ENCODE measurements around the gene ROBO4. TPM values are rescaled to one million over a fixed set of nuclear protein-coding genes. Genes with fewer than 3 reads are reported as not detected.

The ROBO4 gene
- total RNA-seq, 2 donors from 2014 or later, result 8.5 to 18.8 TPM

DNA sequence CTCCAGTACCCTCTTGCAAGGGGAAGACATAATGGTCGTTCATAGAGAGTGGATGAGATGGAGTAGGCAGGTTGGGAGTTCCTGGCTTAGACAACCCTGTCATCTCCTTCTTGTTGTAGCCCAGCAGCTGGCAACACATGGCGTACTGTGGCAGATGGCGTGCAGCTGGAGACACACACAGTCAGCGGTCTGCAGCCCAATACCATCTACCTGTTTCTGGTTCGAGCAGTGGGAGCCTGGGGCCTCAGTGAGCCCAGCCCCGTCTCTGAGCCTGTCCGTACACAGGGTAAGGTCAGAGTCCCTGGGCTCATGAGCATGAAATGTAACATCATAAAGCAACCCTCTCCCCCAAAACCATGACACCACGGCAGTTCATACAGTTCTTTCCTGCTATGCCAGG lies 23.7 kb downstream of the ROBO4 start:
- Histone ChIP-seq H3K9me3 (no peaks in the 10 kb centered on the region), H3K4me1 (ENCODE audit: control insufficient read depth in 1 of 2, low read depth in 2 of 2) (peaks cover 0 to 17% of the 10 kb centered on the region in 2 donors), H3K27me3 (replicated peaks; ENCODE audit: insufficient read depth) (no peaks in the 10 kb centered on the region), H3K27ac (no peak overlapping the region), H3K4me3 (no peak overlapping the region), H3K36me3 (no peaks in the 10 kb centered on the region)
- DNase-seq (ENCODE audit: low spot score), result no peak
- ATAC-seq (ENCODE audit: insufficient number of reproducible peaks, low FRiP score, low read depth), result no peak
- TF ChIP-seq, protein P1, sequence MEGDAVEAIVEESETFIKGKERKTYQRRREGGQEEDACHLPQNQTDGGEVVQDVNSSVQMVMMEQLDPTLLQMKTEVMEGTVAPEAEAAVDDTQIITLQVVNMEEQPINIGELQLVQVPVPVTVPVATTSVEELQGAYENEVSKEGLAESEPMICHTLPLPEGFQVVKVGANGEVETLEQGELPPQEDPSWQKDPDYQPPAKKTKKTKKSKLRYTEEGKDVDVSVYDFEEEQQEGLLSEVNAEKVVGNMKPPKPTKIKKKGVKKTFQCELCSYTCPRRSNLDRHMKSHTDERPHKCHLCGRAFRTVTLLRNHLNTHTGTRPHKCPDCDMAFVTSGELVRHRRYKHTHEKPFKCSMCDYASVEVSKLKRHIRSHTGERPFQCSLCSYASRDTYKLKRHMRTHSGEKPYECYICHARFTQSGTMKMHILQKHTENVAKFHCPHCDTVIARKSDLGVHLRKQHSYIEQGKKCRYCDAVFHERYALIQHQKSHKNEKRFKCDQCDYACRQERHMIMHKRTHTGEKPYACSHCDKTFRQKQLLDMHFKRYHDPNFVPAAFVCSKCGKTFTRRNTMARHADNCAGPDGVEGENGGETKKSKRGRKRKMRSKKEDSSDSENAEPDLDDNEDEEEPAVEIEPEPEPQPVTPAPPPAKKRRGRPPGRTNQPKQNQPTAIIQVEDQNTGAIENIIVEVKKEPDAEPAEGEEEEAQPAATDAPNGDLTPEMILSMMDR (IDR thresholded peaks at IDR 0.05), result no peak

DNA sequence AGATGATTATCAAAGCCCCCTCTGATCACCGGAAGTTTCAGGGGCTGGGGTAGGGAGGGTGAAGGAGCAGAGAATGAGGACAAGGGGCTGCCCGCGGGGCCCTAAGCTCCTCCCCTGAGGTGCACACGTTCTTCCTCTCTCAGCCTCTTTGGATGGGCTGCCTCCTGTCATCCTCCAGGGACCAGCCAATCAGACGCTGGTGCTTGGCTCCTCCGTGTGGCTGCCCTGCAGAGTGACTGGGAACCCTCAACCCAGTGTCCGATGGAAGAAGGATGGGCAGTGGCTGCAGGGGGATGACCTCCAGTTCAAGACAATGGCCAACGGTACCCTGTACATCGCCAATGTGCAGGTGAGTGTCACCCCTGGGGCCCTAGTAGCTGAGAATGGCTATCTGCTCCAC lies 24.9 kb downstream of the ROBO4 start:
- H3K4me3 ChIP-seq, result no peak overlapping the region
- ATAC-seq (ENCODE audit: insufficient number of reproducible peaks, low FRiP score, low read depth), result no peak
- TF ChIP-seq, protein P1 (IDR thresholded peaks at IDR 0.05), result no peak
- no peaks in the 10 kb centered on the region for H3K9me3 ChIP-seq
- no peak for DNase-seq (ENCODE audit: low spot score)
- peaks cover 0 to 24% of the 10 kb centered on the region in 2 donors for H3K4me1 ChIP-seq (ENCODE audit: control insufficient read depth in 1 of 2, low read depth in 2 of 2)
- no peak overlapping the region for H3K27ac ChIP-seq
- H3K36me3 ChIP-seq, result no peaks in the 10 kb centered on the region
- H3K27me3 ChIP-seq (replicated peaks; ENCODE audit: insufficient read depth), result no peaks in the 10 kb centered on the region

DNA sequence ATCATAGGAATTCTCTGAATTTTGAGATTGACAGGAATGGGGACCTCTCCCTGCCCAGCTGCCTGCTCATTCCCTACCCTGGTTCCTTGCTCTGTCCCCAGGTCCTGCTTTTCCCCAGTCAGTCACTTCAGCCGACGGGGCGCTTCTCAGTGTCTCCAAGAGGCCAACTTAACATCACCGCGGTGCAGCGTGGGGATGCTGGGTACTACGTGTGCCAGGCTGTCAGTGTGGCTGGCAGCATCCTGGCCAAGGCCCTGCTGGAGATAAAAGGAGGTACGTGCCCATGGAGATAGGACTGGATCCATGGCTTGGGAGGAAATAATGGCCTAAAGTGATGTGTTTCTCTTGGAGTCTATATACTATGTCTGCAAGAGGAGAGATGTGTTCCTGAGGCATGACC lies 25.4 kb downstream of the ROBO4 start:
- DNase-seq (ENCODE audit: low spot score) (no peak), ATAC-seq (ENCODE audit: insufficient number of reproducible peaks, low FRiP score, low read depth) (no peak)
- Histone ChIP-seq H3K4me3 (no peak overlapping the region), H3K27me3 (replicated peaks; ENCODE audit: insufficient read depth) (no peaks in the 10 kb centered on the region), H3K36me3 (no peaks in the 10 kb centered on the region), H3K27ac (no peak overlapping the region), H3K4me1 (ENCODE audit: control insufficient read depth in 1 of 2, low read depth in 2 of 2) (peaks cover 0 to 22% of the 10 kb centered on the region in 2 donors), H3K9me3 (no peaks in the 10 kb centered on the region)
- TF ChIP-seq, protein P1 (IDR thresholded peaks at IDR 0.05), result no peak

GRCh38 chr11:124870430-124870829 lies 27.2 kb downstream of the ROBO4 start:
- Histone ChIP-seq H3K4me3 (no peak overlapping the region), H3K27ac (no peak overlapping the region), H3K27me3 (replicated peaks; ENCODE audit: insufficient read depth) (peaks cover 6% of the 10 kb centered on the region), H3K4me1 (ENCODE audit: control insufficient read depth in 1 of 2, low read depth in 2 of 2) (peaks cover 9 to 16% of the 10 kb centered on the region in 2 donors), H3K36me3 (no peaks in the 10 kb centered on the region), H3K9me3 (no peaks in the 10 kb centered on the region)
- no peak for DNase-seq (ENCODE audit: low spot score)
- TF ChIP-seq, protein P1 (IDR thresholded peaks at IDR 0.05), result no peak
- no peak for ATAC-seq (ENCODE audit: insufficient number of reproducible peaks, low FRiP score, low read depth)

DNA sequence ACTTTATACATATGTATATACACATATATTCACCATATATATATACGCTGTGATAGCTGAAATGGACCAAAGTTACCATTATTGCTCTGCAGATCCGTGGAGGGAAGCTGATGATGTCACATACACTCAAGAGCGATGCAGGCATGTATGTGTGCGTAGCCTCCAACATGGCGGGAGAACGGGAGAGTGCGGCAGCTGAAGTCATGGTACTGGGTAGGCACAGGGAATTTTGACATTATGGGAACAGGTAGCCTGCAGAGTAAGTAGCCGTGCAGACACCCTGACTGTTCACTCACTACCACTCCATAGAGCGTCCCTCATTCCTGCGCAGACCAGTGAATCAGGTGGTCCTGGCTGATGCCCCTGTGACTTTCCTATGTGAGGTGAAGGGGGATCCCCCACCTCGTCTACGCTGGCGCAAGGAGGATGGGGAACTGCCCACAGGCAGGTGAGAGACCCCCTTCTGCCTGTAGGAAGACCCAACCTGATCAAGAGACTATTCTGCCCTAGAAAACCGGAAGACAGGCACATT lies 27.7 kb downstream of the ROBO4 start:
- ATAC-seq (ENCODE audit: insufficient number of reproducible peaks, low FRiP score, low read depth) (no peak), DNase-seq (ENCODE audit: low spot score) (no peak)
- no peaks in the 10 kb centered on the region for H3K9me3 ChIP-seq
- no peaks in the 10 kb centered on the region for H3K36me3 ChIP-seq
- H3K27ac ChIP-seq, result no peak overlapping the region
- TF ChIP-seq, protein P1 (IDR thresholded peaks at IDR 0.05), result no peak
- peaks cover 10% of the 10 kb centered on the region for H3K27me3 ChIP-seq (replicated peaks; ENCODE audit: insufficient read depth)
- no peak overlapping the region for H3K4me3 ChIP-seq
- peaks cover 14 to 22% of the 10 kb centered on the region in 2 donors for H3K4me1 ChIP-seq (ENCODE audit: control insufficient read depth in 1 of 2, low read depth in 2 of 2)

Measured in thoracic aorta (tissue), 2 donors.